Testis (tissue), 2 donors: ENCODE results near the gene PITPNC1.

Experiments used
- CTCF ChIP-seq, 3 experiments: fragments of 450-650 bp in 2 of 3; fragments of 200-600 bp in 1 of 3; sonication (generic) in 1 of 3; IDR thresholded peaks; one replicate each; pipeline ENCODE4 v1.5.1; 2016 to 2019; ENCODE audit warnings: antibody characterized with exemption in 3 of 3, mild to moderate bottlenecking in 2 of 3, moderate library complexity in 1 of 3
- POLR2A ChIP-seq: fragments of 450-650 bp; IDR thresholded peaks from one replicate; pipeline ENCODE4 v1.6.1; 2017; ENCODE audit warnings: antibody characterized with exemption, mild to moderate bottlenecking, moderate library complexity

GRCh38 chr17:67456103-67456502, 79.0 kb downstream of the PITPNC1 start:
- TF ChIP-seq CTCF (IDR thresholded peaks at IDR 0.05) (no peak), POLR2A (no peak)
